Activated naive CD8-positive, alpha-beta T cell treated with anti-CD3 and anti-CD28 coated beads, Interleukin-2, amount 10 ng/mL, durations not matched to agents 7 days and 5 days (primary cell): ENCODE results near the gene DZIP1. TPM values are rescaled to one million over a fixed set of nuclear protein-coding genes. Genes with fewer than 3 reads are reported as not detected.

Experiments
- ATAC-seq: fragments of 150-1000 bp; cut with Tn5 transposase; one replicate; pipeline ENCODE4 v1.10.0; 2021; ENCODE audit warnings: low read depth, moderate library complexity
- POLR2A ChIA-PET: fragments of 350-600 bp; sonication (Branson Sonifier 250); formaldehyde crosslinking; loops from one replicate; lab custom pipeline; 2021; ENCODE audit warnings: antibody characterized with exemption; lab: Charles Lee
- DNase-seq: peaks from one replicate; pipeline ENCODE4 v3.0.0; 2021
- H3K27ac Mint-ChIP-seq: one replicate; pipeline ENCODE4 v1.8.0; 2022; ENCODE audit warnings: mild to moderate bottlenecking, mixed read lengths
- H3K27me3 Mint-ChIP-seq: one replicate; pipeline ENCODE4 v1.8.0; 2022; ENCODE audit warnings: mild to moderate bottlenecking, moderate library complexity, mixed read lengths
- H3K36me3 Mint-ChIP-seq: one replicate; pipeline ENCODE4 v1.8.0; 2021; ENCODE audit warnings: mild to moderate bottlenecking, mixed read lengths
- H3K4me1 Mint-ChIP-seq: one replicate; pipeline ENCODE4 v1.8.0; 2021; ENCODE audit warnings: mixed read lengths
- H3K4me3 Mint-ChIP-seq: one replicate; pipeline ENCODE4 v1.8.0; 2022; ENCODE audit warnings: mild to moderate bottlenecking, moderate library complexity, mixed read lengths
- H3K9me3 Mint-ChIP-seq: one replicate; pipeline ENCODE4 v1.8.0; 2021; ENCODE audit warnings: mixed read lengths
- total RNA-seq, 2 experiments: library from RNA; stranded (reverse); gene quantifications; one replicate each; pipeline ENCODE4 v1.2.3, GENCODE V29; 2021

The DZIP1 gene
- total RNA-seq, 2 experiments from 2014 or later = 0.17 to 0.45 TPM

- no peaks in the 10 kb centered on the region for H3K9me3 Mint-ChIP-seq
- H3K4me1 Mint-ChIP-seq = no peaks in the 10 kb centered on the region
- H3K27me3 Mint-ChIP-seq = peaks cover 18% of the 10 kb centered on the region
- no peak for ATAC-seq
- no peak for DNase-seq
- POLR2A ChIA-PET = no interaction called here
- H3K4me3 Mint-ChIP-seq = no peak overlapping the region
- no peak overlapping the region for H3K27ac Mint-ChIP-seq
- no peaks in the 10 kb centered on the region for H3K36me3 Mint-ChIP-seq
These were observed 38.9 kb downstream of the DZIP1 start for GRCh38 chr13:95605448-95606125.

- H3K4me1 Mint-ChIP-seq = no peaks in the 10 kb centered on the region
These were observed 40.0 kb downstream of the DZIP1 start for GRCh38 chr13:95604556-95604915.

DNA sequence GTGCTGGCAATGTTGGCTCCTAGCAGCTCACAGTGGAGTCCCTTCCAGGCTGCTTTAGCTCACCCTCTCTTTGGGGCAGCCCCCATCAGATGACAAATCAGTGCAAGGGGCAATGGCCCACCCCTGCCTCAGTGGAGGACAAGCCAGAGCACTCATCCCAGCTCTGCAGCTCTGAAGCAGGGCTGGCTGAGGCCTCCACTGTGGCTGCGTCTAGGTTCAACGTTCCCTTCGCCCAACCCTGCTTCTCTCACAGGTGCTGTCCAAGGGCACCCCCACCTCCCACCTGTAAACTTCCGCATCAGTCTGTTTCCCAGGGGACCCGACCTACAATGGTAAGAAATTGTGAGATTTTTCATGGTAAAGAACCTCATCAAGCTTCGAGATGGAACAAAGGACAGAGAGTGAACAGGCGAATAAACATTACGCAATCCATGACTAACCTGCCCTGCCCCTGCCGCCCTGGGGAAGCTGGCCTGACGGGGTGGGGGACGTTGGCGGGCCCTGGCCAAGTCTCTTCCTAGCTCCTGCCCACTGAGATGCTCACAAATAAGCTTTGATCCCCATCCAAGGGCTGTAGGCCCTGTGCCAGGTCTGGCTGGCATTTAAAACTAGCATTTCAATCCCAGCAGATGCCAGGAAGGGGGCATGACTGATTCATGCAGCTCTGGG is 40.5 kb downstream of the DZIP1 start:
- H3K4me1 Mint-ChIP-seq = no peaks in the 10 kb centered on the region
- DNase-seq (no peak), ATAC-seq (no peak)
- H3K4me3 Mint-ChIP-seq = no peak overlapping the region
- H3K27me3 Mint-ChIP-seq = peaks cover 15% of the 10 kb centered on the region
- POLR2A ChIA-PET = no interaction called here
- no peaks in the 10 kb centered on the region for H3K36me3 Mint-ChIP-seq
- H3K9me3 Mint-ChIP-seq = no peaks in the 10 kb centered on the region
- no peak overlapping the region for H3K27ac Mint-ChIP-seq

More at GRCh38 chr13:95604556-95604915, 40.0 kb downstream of the DZIP1 start:
- peaks cover 15% of the 10 kb centered on the region for H3K27me3 Mint-ChIP-seq
- DNase-seq (no peak), ATAC-seq (no peak)
- no peak overlapping the region for H3K27ac Mint-ChIP-seq
- H3K36me3 Mint-ChIP-seq = no peaks in the 10 kb centered on the region
- no peak overlapping the region for H3K4me3 Mint-ChIP-seq
- POLR2A ChIA-PET = no interaction called here
- no peaks in the 10 kb centered on the region for H3K9me3 Mint-ChIP-seq

GRCh38 chr13:95601906-95602305 is 42.6 kb downstream of the DZIP1 start:
- Mint-ChIP-seq H3K36me3 (no peaks in the 10 kb centered on the region), H3K4me3 (no peak overlapping the region), H3K27ac (no peak overlapping the region), H3K9me3 (no peaks in the 10 kb centered on the region), H3K27me3 (peaks cover 14% of the 10 kb centered on the region), H3K4me1 (no peaks in the 10 kb centered on the region)
- POLR2A ChIA-PET = no interaction called here
- ATAC-seq (no peak), DNase-seq (no peak)

GRCh38 chr13:95601216-95601615 is 43.3 kb downstream of the DZIP1 start:
- DNase-seq = no peak
- Mint-ChIP-seq H3K4me1 (no peaks in the 10 kb centered on the region), H3K4me3 (no peak overlapping the region), H3K27me3 (peaks cover 10% of the 10 kb centered on the region), H3K27ac (no peak overlapping the region), H3K36me3 (no peaks in the 10 kb centered on the region), H3K9me3 (no peaks in the 10 kb centered on the region)
- POLR2A ChIA-PET = no interaction called here
- no peak for ATAC-seq

- POLR2A ChIA-PET = no interaction called here
- peaks cover 18% of the 10 kb centered on the region for H3K27me3 Mint-ChIP-seq
- H3K9me3 Mint-ChIP-seq = no peaks in the 10 kb centered on the region
- no peaks in the 10 kb centered on the region for H3K4me1 Mint-ChIP-seq
- H3K4me3 Mint-ChIP-seq = no peak overlapping the region
- DNase-seq (no peak), ATAC-seq (no peak)
- no peak overlapping the region for H3K27ac Mint-ChIP-seq
- no peaks in the 10 kb centered on the region for H3K36me3 Mint-ChIP-seq
These were observed 47.8 kb downstream of the DZIP1 start for GRCh38 chr13:95596701-95597100.

DNA sequence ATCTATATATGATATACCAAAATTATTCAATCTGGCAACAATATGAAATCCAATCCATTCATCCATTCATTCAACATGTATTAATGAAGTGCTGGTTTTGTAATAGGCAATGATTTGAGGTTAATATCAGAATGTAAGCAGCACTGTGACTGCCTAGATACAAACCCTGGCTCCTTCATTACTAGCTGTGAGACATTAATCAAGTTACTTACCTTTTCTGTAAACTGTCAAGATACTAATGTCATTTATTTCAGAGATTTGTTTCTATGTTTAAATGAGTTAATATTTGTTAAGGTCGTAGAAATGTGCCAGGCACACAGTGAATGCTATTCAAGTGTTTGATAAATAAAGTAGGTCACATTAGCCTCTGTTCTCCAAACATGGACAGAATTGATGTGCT is 51.0 kb downstream of the DZIP1 start:
- no peaks in the 10 kb centered on the region for H3K4me1 Mint-ChIP-seq
- H3K4me3 Mint-ChIP-seq = no peak overlapping the region
- peaks cover 21% of the 10 kb centered on the region for H3K27me3 Mint-ChIP-seq

GRCh38 chr13:95588721-95589120 is 55.8 kb downstream of the DZIP1 start:
- DNase-seq (no peak), ATAC-seq (no peak)
- Mint-ChIP-seq H3K4me3 (no peak overlapping the region), H3K36me3 (no peaks in the 10 kb centered on the region), H3K27me3 (peaks cover 12% of the 10 kb centered on the region), H3K4me1 (no peaks in the 10 kb centered on the region), H3K9me3 (no peaks in the 10 kb centered on the region), H3K27ac (no peak overlapping the region)
- POLR2A ChIA-PET = no interaction called here

More for the DNA sequence above, 51.0 kb downstream of the DZIP1 start:
- DNase-seq = no peak
- POLR2A ChIA-PET = no interaction called here
- H3K9me3 Mint-ChIP-seq = no peaks in the 10 kb centered on the region
- no peaks in the 10 kb centered on the region for H3K36me3 Mint-ChIP-seq
- H3K27ac Mint-ChIP-seq = no peak overlapping the region
- ATAC-seq = no peak

DNA sequence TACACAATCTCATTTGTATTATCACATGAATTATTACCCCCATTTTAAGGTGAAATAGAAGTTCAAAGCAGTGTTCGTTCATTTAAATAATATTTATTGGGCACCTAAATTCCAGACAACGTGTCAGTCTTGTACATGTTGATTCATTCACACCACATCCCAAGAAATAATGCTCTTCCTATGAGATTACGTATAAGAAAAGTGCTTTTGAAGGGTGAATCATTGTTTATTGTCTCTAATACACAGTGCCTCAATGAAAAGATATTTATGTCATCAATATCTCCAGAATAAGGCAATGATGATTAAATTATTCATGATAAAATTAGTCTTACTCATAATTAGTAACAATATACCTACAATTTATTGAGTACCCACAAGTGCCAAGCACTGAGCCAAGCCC is 56.4 kb downstream of the DZIP1 start:
- Mint-ChIP-seq H3K27ac (no peak overlapping the region), H3K9me3 (no peaks in the 10 kb centered on the region), H3K36me3 (no peaks in the 10 kb centered on the region), H3K4me3 (no peak overlapping the region), H3K27me3 (peaks cover 9% of the 10 kb centered on the region), H3K4me1 (no peaks in the 10 kb centered on the region)
- no peak for ATAC-seq
- DNase-seq = no peak
- POLR2A ChIA-PET = no interaction called here

DNA sequence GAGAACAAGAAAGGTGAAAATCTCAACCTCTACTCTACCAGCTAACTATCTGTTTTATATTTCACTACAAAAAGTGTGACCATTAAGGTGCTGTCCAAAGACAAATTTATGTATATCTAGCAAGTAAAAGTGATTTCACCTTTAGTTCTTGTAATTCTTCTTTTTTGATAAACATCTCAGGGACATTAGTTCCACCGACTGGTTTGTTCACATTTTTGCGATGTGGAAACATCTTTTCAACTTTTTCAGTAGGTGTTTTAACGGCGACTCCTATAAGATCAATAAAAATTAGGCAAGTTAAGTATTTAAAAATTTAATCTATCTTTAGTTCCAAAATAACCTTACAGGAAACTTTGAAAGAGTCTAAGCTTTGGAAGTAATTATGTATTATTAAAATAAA is 58.6 kb downstream of the DZIP1 start:
- POLR2A ChIA-PET = no interaction called here
- H3K4me3 Mint-ChIP-seq = no peak overlapping the region
- DNase-seq (no peak), ATAC-seq (no peak)
- H3K27me3 Mint-ChIP-seq = peaks cover 3% of the 10 kb centered on the region
- no peaks in the 10 kb centered on the region for H3K4me1 Mint-ChIP-seq
- no peaks in the 10 kb centered on the region for H3K36me3 Mint-ChIP-seq
- no peak overlapping the region for H3K27ac Mint-ChIP-seq
- no peaks in the 10 kb centered on the region for H3K9me3 Mint-ChIP-seq

- H3K4me1 Mint-ChIP-seq = no peaks in the 10 kb centered on the region
- H3K9me3 Mint-ChIP-seq = no peaks in the 10 kb centered on the region
- peaks cover 4% of the 10 kb centered on the region for H3K27me3 Mint-ChIP-seq
- H3K4me3 Mint-ChIP-seq = no peak overlapping the region
- no peak for DNase-seq
- H3K27ac Mint-ChIP-seq = no peak overlapping the region
- POLR2A ChIA-PET = no interaction called here
- H3K36me3 Mint-ChIP-seq = no peaks in the 10 kb centered on the region
- ATAC-seq = no peak
These were observed 65.2 kb downstream of the DZIP1 start for GRCh38 chr13:95579303-95579702.

GRCh38 chr13:95573221-95573620 is 71.3 kb downstream of the DZIP1 start:
- Mint-ChIP-seq H3K4me1 (no peaks in the 10 kb centered on the region), H3K36me3 (no peaks in the 10 kb centered on the region), H3K4me3 (no peak overlapping the region), H3K9me3 (no peaks in the 10 kb centered on the region), H3K27ac (no peak overlapping the region), H3K27me3 (peaks cover 2% of the 10 kb centered on the region)
- DNase-seq (no peak), ATAC-seq (no peak)
- POLR2A ChIA-PET = no interaction called here

GRCh38 chr13:95571941-95572340 is 72.6 kb downstream of the DZIP1 start:
- POLR2A ChIA-PET = no interaction called here
- DNase-seq (no peak), ATAC-seq (no peak)
- no peaks in the 10 kb centered on the region for H3K36me3 Mint-ChIP-seq
- no peak overlapping the region for H3K4me3 Mint-ChIP-seq
- peaks cover 6% of the 10 kb centered on the region for H3K27me3 Mint-ChIP-seq
- H3K27ac Mint-ChIP-seq = no peak overlapping the region
- H3K9me3 Mint-ChIP-seq = no peaks in the 10 kb centered on the region
- no peaks in the 10 kb centered on the region for H3K4me1 Mint-ChIP-seq

- DNase-seq = no peak
- Mint-ChIP-seq H3K27ac (no peak overlapping the region), H3K27me3 (peaks cover 6% of the 10 kb centered on the region), H3K4me1 (no peaks in the 10 kb centered on the region), H3K36me3 (no peaks in the 10 kb centered on the region), H3K4me3 (no peak overlapping the region), H3K9me3 (no peaks in the 10 kb centered on the region)
- POLR2A ChIA-PET = interaction anchor here (0.6 kb wide), 1 partner anchor 115 kb away, joined by 3 read pairs; no protein-coding TSS in a partner anchor
- no peak for ATAC-seq
These were observed 74.5 kb downstream of the DZIP1 start for GRCh38 chr13:95570016-95570415.
